NCI-H69 (cell line): ENCODE data around the gene SMARCD3.

ENCODE experiments used
- DNase-seq: peaks from one replicate; lab custom pipeline; 2025; lab: John Stamatoyannopoulos, UW

Gene SMARCD3

DNA sequence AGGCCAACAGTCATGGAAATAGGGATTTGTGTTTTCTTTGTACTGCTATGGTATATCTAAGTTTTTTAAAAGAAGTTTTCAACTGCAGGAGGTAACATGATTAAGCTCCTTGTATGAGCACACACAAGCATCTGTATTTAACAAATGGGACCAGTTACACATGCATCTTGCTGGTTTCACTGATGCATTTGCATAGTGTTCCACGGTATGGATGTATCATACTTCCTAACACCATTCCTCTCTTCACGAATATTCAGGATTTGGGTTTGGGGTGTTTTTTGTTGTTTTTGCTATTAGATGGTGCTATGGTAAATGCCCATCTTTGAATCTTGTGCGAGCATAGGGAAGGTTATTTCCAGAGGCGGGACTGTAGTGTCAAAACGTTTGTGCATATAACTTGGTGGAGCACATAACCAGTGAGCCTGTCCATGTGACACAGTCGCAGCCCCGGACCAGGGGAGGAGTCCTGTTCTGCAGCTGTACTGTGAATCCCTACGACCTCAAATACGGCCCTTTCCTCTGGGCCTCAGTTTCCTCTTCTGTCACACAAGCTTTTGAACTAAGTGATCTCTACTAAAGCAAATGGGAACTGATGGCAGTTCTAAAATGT, 40.1 kb downstream of the SMARCD3 start:
- DNase-seq: no peak

DNA sequence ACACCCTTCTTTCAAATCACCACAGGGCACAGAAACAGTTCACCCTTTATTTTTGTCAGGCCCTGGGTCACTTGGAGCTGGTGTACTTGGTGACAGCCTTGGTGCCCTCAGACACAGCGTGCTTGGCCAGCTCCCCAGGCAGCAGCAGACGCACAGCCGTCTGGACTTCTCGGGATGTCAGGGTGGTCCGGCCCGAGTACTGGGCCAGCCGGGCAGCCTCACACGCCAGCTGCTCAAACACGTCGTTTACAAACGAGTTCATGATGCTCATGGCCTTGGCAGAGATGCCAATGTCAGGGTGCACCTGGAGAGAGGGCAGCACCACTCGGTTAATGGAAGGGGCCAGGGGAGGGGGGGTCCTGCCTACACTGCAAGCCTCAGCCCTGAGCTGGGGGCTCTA, 40.7 kb downstream of the SMARCD3 start:
- no peak for DNase-seq

DNA sequence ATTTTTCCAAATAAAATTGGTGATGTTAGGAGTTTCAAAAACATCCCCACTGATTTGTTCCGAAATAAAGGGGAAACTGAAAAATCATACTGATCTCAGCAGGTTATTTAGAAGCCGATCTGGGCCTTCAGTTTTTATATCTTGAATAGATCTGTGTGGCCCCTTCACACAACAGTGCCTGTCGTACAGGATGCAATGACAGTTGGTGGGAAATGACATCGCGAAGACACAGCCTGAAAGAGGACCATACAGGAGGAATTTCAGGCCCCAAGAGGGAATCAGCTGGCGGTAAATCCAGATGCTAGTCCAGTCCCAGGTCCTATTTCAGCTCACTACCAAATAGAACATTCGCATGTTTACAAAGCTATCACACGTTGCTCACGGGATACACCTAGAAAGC, 41.2 kb downstream of the SMARCD3 start:
- no peak for DNase-seq

DNA sequence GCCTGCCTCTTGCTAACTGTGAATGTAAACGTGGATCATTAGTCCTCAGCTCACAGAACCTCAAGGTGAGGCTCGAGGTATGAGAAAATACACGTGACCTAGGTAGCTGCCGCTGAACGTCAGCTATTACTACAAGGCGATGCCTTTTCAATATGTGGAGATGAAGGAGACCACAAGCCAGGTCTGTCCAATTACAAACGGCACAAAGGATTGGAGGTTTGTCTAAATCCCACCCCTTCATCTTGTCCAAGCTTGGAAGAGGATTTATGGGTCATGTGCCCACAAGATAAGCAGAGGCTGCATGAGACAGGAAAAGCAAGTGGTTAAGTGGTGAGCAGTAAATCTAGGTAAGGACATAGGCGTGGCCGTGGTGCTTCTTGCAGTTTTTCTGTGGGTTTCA, 41.6 kb downstream of the SMARCD3 start:
- no peak for DNase-seq

- DNase-seq: no peak
Observed at GRCh38 chr7:151205730-151206129, 42.8 kb downstream of the SMARCD3 start.

DNA sequence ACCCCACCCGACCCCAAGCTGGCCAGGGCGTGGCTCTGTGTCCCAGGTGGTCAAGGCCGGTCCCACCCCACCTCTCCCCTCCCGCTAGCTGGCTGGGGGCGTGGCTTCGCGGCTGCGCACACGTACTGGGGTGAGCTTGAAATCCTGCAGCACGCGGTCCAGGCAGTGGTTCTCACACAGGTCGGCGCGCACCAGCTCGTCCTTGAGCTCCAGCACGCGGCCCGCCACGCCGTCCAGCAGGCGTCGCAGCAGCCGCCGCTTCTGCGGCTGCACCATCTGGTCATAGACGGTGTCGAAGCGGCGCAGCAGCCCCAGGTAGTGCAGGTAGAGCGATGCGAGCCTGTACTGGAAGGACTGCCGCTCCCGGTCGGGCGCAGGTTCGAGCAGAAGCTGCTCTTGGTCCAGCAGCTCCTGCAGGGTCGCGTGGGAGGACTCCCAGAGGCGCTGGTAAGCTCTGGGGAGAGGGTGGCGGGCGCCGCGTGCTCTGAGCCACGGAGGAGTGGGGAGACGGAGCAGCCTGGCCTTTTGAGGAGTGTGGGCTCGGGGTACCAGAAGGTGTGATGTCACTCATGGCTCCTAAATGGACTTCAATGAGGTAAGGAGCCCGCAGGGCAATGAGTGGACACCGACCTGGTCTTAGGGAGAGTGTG, 44.0 kb downstream of the SMARCD3 start:
- peak; percentile 70 for DNase-seq

- no peak for DNase-seq
Observed at GRCh38 chr7:151202836-151203235, 45.7 kb downstream of the SMARCD3 start.

- no peak for DNase-seq
Observed at GRCh38 chr7:151201751-151202150, 46.7 kb downstream of the SMARCD3 start.

DNA sequence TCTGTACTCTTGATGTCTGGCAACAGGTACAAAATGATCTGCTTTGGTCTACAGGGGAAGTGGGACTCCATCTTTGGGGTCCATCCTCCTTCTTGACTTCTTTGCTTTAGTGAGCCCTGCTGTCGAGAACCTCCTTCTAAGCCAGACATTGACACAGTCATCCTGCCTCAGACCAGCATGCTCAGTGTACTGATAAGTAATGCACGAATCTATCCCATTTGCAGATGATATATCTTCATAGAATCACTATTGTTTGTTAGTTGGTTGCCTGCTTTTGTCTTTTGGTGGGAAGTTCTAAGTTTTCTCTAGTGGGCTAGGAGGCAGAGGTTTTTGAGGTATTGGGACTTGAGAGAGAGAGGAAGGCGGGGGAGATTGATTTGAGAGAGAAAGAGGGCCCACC, 47.1 kb downstream of the SMARCD3 start:
- no peak for DNase-seq

GRCh38 chr7:151198945-151199848, 49.3 kb downstream of the SMARCD3 start:
- peak; percentile 88 for DNase-seq

GRCh38 chr7:151197932-151198331, 50.6 kb downstream of the SMARCD3 start:
- DNase-seq: no peak

GRCh38 chr7:151195616-151196450, 52.7 kb downstream of the SMARCD3 start:
- DNase-seq: no peak

- DNase-seq: no peak
Observed at GRCh38 chr7:151194188-151194587, 54.3 kb downstream of the SMARCD3 start.

GRCh38 chr7:151193203-151193978, 55.1 kb downstream of the SMARCD3 start:
- DNase-seq: no peak

DNA sequence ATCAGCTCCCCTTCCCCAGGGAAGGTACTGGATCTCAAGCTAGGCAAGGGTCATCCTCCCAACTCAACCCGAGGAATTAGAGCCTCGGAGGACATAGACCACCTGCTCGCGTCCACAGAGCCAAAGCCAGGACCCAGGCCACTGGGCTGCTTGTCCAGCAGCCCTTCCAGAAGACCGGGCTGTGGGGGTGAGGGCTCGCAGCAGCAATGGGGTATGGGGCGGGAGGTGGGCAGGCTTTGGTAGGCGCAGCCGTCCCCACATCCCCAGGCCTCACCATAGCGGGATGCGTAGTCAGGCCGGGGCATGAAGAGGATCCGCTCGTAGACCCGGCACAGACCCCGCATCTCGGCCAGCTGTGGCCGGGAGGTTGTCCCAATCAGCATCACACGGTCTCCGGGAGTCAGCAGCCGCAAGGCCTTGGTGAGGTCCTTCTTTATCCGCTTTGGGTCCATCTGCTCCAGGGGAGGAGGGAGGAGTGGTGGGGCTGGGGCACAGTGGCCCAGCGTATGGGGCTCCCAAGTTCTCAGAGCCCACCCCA, 56.4 kb downstream of the SMARCD3 start:
- DNase-seq: no peak

DNA sequence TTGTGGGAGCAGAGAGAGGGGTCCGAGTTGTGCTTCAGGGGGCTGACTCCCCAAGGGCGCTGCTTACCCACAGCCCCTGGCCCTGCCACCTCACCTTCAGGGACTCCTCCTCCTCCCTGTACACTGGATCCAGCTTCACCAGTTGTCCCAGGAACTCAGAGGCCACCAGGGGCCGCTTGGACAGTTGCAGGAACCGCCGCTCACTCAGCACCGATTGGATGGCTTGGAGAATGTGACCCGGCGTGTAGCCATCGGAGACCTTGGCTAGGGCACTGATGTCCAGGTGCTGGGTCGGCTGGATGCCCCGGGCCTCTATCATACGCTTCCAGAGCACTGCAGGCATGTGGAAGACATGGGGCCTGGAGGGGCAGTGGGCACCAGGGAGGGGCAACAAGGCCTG, 57.0 kb downstream of the SMARCD3 start:
- DNase-seq: no peak

- no peak for DNase-seq
Observed at GRCh38 chr7:151189038-151189437, 59.5 kb downstream of the SMARCD3 start.
